Lung (tissue), 4 donors: ENCODE measurements around the gene TCEANC. TPM values are rescaled to one million over a fixed set of nuclear protein-coding genes. Genes with fewer than 3 reads are reported as not detected.

Experiments
- polyA plus RNA-seq, 2 donors: library from polyadenylated mRNA; stranded (reverse); fragments of 200-250 nt; gene quantifications; one replicate each; pipeline ENCODE4 v1.2.1, GENCODE V29; 2013
- total RNA-seq, 2 donors: library from RNA; depleted of rRNA in 1 of 2; stranded (reverse); fragments of >200 nt in 1 of 2; gene quantifications; one replicate each; pipeline ENCODE4 v1.2.1, GENCODE V29; 2014 to 2021
- donor health status: Bipolar disorder and iron deficiency.
- donor health status: healthy.
- donor health status: DM: yes; HTN: yes; CAD: no.

TCEANC gene
- total and polyA plus RNA-seq, 4 donors: 0.94 to 6.7 (median 2.7) TPM

Other genes with a start within 250 kb of the TCEANC start
- 10 to 100 TPM in 1 of 2 donors, 1 to 10 TPM in 1; 6.3 to 58.7 TPM for gene EGFL6, start 83.5 kb upstream of the TCEANC start, total RNA-seq
- 10 to 100 TPM in 1 of 2 donors, 1 to 10 TPM in 1; 5.4 to 22.3 TPM for gene EGFL6, start 83.5 kb upstream of the TCEANC start, polyA plus RNA-seq
- gene RAB9A, start 36.0 kb downstream of the TCEANC start, total RNA-seq: 10 to 100 TPM; 21.2 to 38.4 TPM
- gene RAB9A, start 36.0 kb downstream of the TCEANC start, polyA plus RNA-seq: 10 to 100 TPM; 21.9 to 23.6 TPM
- gene TRAPPC2, start 81.5 kb downstream of the TCEANC start, total RNA-seq: 10 to 100 TPM; 13.2 to 32.6 TPM
- 1 to 10 TPM; 4.7 to 7.8 TPM for gene TRAPPC2, start 81.5 kb downstream of the TCEANC start, polyA plus RNA-seq
- gene OFD1, start 81.6 kb downstream of the TCEANC start, total RNA-seq: 10 to 100 TPM; 21.0 to 48.2 TPM
- gene OFD1, start 81.6 kb downstream of the TCEANC start, polyA plus RNA-seq: 10 to 100 TPM; 10.3 to 65.8 TPM
- gene GPM6B, start 164.0 kb downstream of the TCEANC start, total RNA-seq: 10 to 100 TPM; 13.4 to 18.0 TPM
- gene GPM6B, start 164.0 kb downstream of the TCEANC start, polyA plus RNA-seq: 1 to 10 TPM; 3.9 to 5.5 TPM